A204.1 (cell line): Measurements from ENCODE around the gene DOCK1.

Source experiments
- FAIRE-seq: peaks from 2 replicates; lab custom pipeline; 2012; peaks lifted over from hg19 to GRCh38; lab: Jason Lieb, UNC

The DOCK1 gene

GRCh38 chr10:127364034-127364433 lies 458.8 kb downstream of the DOCK1 start:
- FAIRE-seq: no peak

GRCh38 chr10:127368101-127368500 lies 462.9 kb downstream of the DOCK1 start:
- no peak for FAIRE-seq

GRCh38 chr10:127368929-127369328 lies 463.7 kb downstream of the DOCK1 start:
- no peak for FAIRE-seq

- FAIRE-seq: no peak
These were observed 465.4 kb downstream of the DOCK1 start for GRCh38 chr10:127370601-127371000.

GRCh38 chr10:127372361-127372760 lies 467.1 kb downstream of the DOCK1 start:
- FAIRE-seq: no peak

- FAIRE-seq: no peak
These were observed 468.9 kb downstream of the DOCK1 start for GRCh38 chr10:127374074-127374680.

- no peak for FAIRE-seq
These were observed 469.7 kb downstream of the DOCK1 start for GRCh38 chr10:127374901-127375300.

GRCh38 chr10:127375461-127375860 lies 470.2 kb downstream of the DOCK1 start:
- no peak for FAIRE-seq

- FAIRE-seq: no peak
These were observed 470.8 kb downstream of the DOCK1 start for GRCh38 chr10:127376071-127376470.

GRCh38 chr10:127378628-127379027 lies 473.4 kb downstream of the DOCK1 start:
- FAIRE-seq: no peak

GRCh38 chr10:127384532-127384931 lies 479.3 kb downstream of the DOCK1 start:
- FAIRE-seq: no peak

- no peak for FAIRE-seq
These were observed 479.8 kb downstream of the DOCK1 start for GRCh38 chr10:127385066-127385465.

GRCh38 chr10:127386606-127387327 lies 481.5 kb downstream of the DOCK1 start:
- FAIRE-seq: no peak

- no peak for FAIRE-seq
These were observed 486.6 kb downstream of the DOCK1 start for GRCh38 chr10:127391875-127392274.

GRCh38 chr10:127392351-127393235 lies 487.4 kb downstream of the DOCK1 start:
- no peak for FAIRE-seq

- no peak for FAIRE-seq
These were observed 493.1 kb downstream of the DOCK1 start for GRCh38 chr10:127398140-127398970.

- FAIRE-seq: no peak
These were observed 493.7 kb downstream of the DOCK1 start for GRCh38 chr10:127398971-127399365.

- FAIRE-seq: no peak
These were observed 494.4 kb downstream of the DOCK1 start for GRCh38 chr10:127399668-127400067.

- no peak for FAIRE-seq
These were observed 495.0 kb downstream of the DOCK1 start for GRCh38 chr10:127400216-127400615.

- no peak for FAIRE-seq
These were observed 497.6 kb downstream of the DOCK1 start for GRCh38 chr10:127402596-127403409.

GRCh38 chr10:127405221-127405620 lies 500.0 kb downstream of the DOCK1 start:
- FAIRE-seq: no peak
